GM21717 (cell line): ENCODE results near the gene UBALD1.

Experiments used
- ATAC-seq: cut with Tn5 transposase; IDR thresholded peaks from one replicate; pipeline ENCODE4 v1.9.1; 2021; ENCODE audit warnings: mild to moderate bottlenecking, moderate library complexity; ENCODE audit not compliant: unreplicated experiment

UBALD1 gene

GRCh38 chr16:4561596-4561995, 53.1 kb downstream of the UBALD1 start:
- no peak for ATAC-seq
